Panc1 (cell line): ENCODE data around the gene GPATCH11.

Experiments
- POLR2AphosphoS5 ChIP-seq: IDR thresholded peaks from 2 replicates; pipeline ENCODE4 v1.6.1; 2012; ENCODE audit warnings: mild to moderate bottlenecking, low read depth, low read length, moderate library complexity
- TCF7L2 ChIP-seq: IDR thresholded peaks from 2 replicates; pipeline ENCODE4 v1.6.1; 2011; ENCODE audit warnings: mild to moderate bottlenecking, low read depth, low read length, inconsistent platforms
- TF ChIP-seq, protein P1 (sequence below): fragments of 450-650 bp; IDR thresholded peaks from 2 replicates; pipeline ENCODE4 v1.5.1; 2017; ENCODE audit warnings: mild to moderate bottlenecking
- TF ChIP-seq, protein P2 (sequence below), 2 experiments: IDR thresholded peaks; 2 replicates each; pipeline ENCODE4 v1.6.1; 2011 to 2012; ENCODE audit warnings: low read depth in 2 of 2, control low read depth in 1 of 2, low read length in 1 of 2, mild to moderate bottlenecking in 1 of 2, moderate library complexity in 1 of 2; ENCODE audit not compliant: insufficient read depth in 1 of 2

DNA sequence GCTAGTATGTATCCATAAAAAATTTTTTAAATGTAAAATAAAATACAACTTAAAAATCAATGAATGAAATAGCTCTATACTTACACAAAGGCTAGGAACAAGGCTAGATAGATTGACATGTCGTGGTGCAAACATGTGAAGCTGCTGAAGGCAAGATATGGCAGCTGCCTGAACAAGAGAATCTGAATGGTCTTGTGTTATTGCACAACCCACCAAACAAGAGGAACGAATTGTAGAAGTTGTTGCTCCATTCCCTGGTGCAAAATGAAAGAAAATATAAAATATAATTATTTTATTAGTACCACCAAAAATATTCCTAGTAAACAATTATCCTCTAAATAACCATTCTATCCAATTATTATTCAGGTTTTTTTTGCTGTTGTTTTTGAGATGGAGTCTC is 46.5 kb upstream of the GPATCH11 start:
- TF ChIP-seq, protein P1, sequence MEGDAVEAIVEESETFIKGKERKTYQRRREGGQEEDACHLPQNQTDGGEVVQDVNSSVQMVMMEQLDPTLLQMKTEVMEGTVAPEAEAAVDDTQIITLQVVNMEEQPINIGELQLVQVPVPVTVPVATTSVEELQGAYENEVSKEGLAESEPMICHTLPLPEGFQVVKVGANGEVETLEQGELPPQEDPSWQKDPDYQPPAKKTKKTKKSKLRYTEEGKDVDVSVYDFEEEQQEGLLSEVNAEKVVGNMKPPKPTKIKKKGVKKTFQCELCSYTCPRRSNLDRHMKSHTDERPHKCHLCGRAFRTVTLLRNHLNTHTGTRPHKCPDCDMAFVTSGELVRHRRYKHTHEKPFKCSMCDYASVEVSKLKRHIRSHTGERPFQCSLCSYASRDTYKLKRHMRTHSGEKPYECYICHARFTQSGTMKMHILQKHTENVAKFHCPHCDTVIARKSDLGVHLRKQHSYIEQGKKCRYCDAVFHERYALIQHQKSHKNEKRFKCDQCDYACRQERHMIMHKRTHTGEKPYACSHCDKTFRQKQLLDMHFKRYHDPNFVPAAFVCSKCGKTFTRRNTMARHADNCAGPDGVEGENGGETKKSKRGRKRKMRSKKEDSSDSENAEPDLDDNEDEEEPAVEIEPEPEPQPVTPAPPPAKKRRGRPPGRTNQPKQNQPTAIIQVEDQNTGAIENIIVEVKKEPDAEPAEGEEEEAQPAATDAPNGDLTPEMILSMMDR = no peak
- TF ChIP-seq, protein P2, sequence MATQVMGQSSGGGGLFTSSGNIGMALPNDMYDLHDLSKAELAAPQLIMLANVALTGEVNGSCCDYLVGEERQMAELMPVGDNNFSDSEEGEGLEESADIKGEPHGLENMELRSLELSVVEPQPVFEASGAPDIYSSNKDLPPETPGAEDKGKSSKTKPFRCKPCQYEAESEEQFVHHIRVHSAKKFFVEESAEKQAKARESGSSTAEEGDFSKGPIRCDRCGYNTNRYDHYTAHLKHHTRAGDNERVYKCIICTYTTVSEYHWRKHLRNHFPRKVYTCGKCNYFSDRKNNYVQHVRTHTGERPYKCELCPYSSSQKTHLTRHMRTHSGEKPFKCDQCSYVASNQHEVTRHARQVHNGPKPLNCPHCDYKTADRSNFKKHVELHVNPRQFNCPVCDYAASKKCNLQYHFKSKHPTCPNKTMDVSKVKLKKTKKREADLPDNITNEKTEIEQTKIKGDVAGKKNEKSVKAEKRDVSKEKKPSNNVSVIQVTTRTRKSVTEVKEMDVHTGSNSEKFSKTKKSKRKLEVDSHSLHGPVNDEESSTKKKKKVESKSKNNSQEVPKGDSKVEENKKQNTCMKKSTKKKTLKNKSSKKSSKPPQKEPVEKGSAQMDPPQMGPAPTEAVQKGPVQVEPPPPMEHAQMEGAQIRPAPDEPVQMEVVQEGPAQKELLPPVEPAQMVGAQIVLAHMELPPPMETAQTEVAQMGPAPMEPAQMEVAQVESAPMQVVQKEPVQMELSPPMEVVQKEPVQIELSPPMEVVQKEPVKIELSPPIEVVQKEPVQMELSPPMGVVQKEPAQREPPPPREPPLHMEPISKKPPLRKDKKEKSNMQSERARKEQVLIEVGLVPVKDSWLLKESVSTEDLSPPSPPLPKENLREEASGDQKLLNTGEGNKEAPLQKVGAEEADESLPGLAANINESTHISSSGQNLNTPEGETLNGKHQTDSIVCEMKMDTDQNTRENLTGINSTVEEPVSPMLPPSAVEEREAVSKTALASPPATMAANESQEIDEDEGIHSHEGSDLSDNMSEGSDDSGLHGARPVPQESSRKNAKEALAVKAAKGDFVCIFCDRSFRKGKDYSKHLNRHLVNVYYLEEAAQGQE (IDR thresholded peaks at IDR 0.05; ENCODE audit: insufficient read depth in 1 of 2, low read depth in 2 of 2, low read length in 1 of 2) = no peak
- TF ChIP-seq POLR2AphosphoS5 (no peak), TCF7L2 (no peak)
